Measurements from ENCODE around the gene GABRD. TPM values are rescaled to one million over a fixed set of nuclear protein-coding genes. Genes with fewer than 3 reads are reported as not detected.

Gene GABRD
- total and polyA plus RNA-seq, 7 donors: 0.05 to 0.66 (median 0.35) TPM; not detected in 3

DNA sequence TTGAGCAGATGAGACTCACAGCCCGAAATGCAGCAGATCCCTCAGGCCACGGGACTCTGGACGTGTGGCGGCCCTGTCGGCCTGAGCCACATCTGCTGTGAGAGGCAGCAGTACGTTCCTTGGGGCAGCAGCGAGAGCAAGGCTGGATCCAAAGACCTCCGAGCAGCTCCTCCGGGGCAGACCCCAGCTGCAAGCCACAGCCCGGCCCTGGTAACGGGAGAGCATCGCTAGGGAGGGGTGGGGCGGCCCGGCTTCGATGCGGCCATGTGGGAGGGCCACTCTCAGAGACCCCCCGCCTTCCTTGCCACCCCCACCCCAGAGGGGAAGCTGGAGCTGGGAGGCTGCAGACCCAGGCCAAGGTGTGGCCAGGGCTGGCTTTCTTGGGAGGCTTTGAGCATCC is 48.8 kb downstream of the GABRD start:
- Histone ChIP-seq H3K27ac (no peak overlapping the region), H3K27me3 (ENCODE audit: insufficient read depth in 3 of 3, low read length in 2 of 3) (peaks cover 0 to 41% (median 17%) of the 10 kb centered on the region in 3 donors), H3K4me1 (no peaks in the 10 kb centered on the region), H3K9me3 (peaks cover 5% of the 10 kb centered on the region), H3K4me3 (no peak overlapping the region), H3K36me3 (ENCODE audit: insufficient read depth in 1 of 2, low read depth in 1 of 2) (no peaks in the 10 kb centered on the region)
- intact Hi-C loops (cut with DNase I): no loop called here
- TF ChIP-seq, protein P1, sequence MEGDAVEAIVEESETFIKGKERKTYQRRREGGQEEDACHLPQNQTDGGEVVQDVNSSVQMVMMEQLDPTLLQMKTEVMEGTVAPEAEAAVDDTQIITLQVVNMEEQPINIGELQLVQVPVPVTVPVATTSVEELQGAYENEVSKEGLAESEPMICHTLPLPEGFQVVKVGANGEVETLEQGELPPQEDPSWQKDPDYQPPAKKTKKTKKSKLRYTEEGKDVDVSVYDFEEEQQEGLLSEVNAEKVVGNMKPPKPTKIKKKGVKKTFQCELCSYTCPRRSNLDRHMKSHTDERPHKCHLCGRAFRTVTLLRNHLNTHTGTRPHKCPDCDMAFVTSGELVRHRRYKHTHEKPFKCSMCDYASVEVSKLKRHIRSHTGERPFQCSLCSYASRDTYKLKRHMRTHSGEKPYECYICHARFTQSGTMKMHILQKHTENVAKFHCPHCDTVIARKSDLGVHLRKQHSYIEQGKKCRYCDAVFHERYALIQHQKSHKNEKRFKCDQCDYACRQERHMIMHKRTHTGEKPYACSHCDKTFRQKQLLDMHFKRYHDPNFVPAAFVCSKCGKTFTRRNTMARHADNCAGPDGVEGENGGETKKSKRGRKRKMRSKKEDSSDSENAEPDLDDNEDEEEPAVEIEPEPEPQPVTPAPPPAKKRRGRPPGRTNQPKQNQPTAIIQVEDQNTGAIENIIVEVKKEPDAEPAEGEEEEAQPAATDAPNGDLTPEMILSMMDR (IDR thresholded peaks at IDR 0.05): no peak
- no peak for ATAC-seq
- DNase-seq: no peak
- 51 to 67% (median 59%) methylated on average over 14 to 17 of the region's 17 CpGs for WGBS, 3 donors

DNA sequence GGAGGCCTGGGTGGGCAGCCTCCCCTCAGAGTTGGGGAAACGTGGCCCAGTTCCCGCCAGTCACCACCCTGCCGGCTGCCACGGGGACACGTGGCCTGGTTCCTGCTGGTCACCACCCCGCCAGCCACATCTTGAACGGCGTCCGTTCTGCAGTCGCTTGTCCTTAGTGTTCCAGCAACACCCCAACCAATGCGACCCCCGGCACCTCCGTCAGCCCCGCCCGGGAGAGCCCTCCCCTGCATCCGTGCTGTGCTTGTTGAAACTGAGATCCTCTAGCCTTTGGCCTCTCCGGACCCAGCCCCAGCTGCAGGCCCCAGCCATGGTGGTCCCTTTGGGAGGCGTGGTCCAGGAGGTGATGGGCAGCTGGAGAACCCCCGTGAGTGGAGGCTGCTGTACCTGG is 49.8 kb downstream of the GABRD start:
- ATAC-seq (no peak), DNase-seq (no peak)
- H3K4me1 ChIP-seq: no peaks in the 10 kb centered on the region
- TF ChIP-seq, protein P1 (IDR thresholded peaks at IDR 0.05): no peak
- intact Hi-C loops (cut with DNase I): no loop called here
- H3K36me3 ChIP-seq (ENCODE audit: insufficient read depth in 1 of 2, low read depth in 1 of 2): no peaks in the 10 kb centered on the region
- H3K27ac ChIP-seq: no peak overlapping the region
- peaks cover 0 to 50% (median 21%) of the 10 kb centered on the region in 3 donors for H3K27me3 ChIP-seq (ENCODE audit: insufficient read depth in 3 of 3, low read length in 2 of 3)
- no peak overlapping the region for H3K4me3 ChIP-seq
- H3K9me3 ChIP-seq: peaks cover 5% of the 10 kb centered on the region
- WGBS, 3 donors: 86 to 91% (median 90%) methylated on average over 19 of the region's 19 CpGs

DNA sequence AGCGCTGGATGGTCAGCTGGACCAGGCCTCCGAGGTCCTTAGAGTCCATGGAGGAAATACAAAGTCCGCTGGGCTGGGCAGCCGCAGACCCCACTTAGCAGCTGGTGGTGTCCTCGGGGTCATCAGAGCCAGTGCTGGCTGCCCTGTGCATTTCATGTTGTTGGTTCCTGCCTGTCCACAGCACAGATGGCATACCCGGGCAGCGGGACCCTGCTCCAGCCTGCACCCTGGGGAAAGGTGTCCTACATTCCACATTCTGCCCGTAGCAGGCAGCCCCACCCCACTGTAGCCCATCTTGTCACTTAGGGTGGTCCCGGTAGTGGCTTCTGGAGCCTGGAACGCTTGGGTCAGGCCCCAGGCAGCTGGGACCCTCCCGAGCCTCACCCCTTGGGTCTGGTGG is 50.9 kb downstream of the GABRD start:
- H3K27me3 ChIP-seq (ENCODE audit: insufficient read depth in 3 of 3, low read length in 2 of 3): peaks cover 0 to 61% (median 21%) of the 10 kb centered on the region in 3 donors
- H3K36me3 ChIP-seq (ENCODE audit: insufficient read depth in 1 of 2, low read depth in 1 of 2): no peaks in the 10 kb centered on the region
- TF ChIP-seq, protein P1 (IDR thresholded peaks at IDR 0.05): no peak
- 79 to 81% (median 80%) methylated on average over 11 of the region's 11 CpGs for WGBS, 3 donors
- no peak overlapping the region for H3K4me3 ChIP-seq
- H3K4me1 ChIP-seq: no peaks in the 10 kb centered on the region
- DNase-seq: no peak
- no peak overlapping the region for H3K27ac ChIP-seq
- intact Hi-C loops (cut with DNase I): no loop called here
- no peak for ATAC-seq
- no peaks in the 10 kb centered on the region for H3K9me3 ChIP-seq

DNA sequence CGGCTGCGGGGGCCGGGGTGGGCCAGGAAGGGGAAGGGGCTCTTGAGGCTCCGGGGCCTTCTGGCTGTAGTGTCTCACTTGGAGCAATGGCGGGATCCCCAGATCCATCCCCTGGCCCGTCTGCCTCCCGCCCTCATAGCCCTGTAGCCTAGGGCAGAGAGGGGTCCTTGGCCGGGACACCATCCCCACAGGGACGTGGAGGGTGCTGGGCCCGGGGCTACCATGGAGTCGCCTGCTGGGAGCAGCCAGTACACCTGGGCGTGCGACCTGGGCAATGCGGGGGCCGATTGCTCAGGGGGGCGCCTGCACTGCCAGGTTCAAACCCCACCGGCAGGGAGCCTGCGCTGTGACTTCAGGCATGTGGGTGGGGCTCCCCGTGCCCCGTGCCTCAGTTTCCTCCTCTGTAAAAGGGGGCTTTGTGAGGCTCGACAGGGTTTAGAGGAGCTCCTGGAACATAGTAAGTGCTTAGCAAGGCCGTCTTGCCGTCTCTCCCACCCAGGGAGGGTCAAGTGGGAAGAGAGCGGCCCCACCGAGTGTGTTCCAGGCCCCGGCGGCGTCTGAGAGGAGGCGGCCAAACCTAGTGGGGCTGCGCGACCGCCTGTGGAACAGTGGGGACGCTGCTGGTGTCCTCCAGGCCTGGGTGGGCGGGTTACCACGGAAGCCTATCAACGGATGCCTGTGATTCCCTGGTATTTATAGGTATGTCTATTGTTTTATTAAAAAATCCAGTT is 51.8 kb downstream of the GABRD start:
- intact Hi-C loops (cut with DNase I): no loop called here
- H3K4me3 ChIP-seq: no peak overlapping the region
- TF ChIP-seq, protein P1 (IDR thresholded peaks at IDR 0.05): no peak
- DNase-seq: no peak
- H3K36me3 ChIP-seq (ENCODE audit: insufficient read depth in 1 of 2, low read depth in 1 of 2): no peaks in the 10 kb centered on the region
- no peak for ATAC-seq
- H3K4me1 ChIP-seq: no peaks in the 10 kb centered on the region
- H3K27ac ChIP-seq: no peak overlapping the region
- H3K9me3 ChIP-seq: no peaks in the 10 kb centered on the region
- 74 to 82% (median 81%) methylated on average over 31 to 36 of the region's 36 CpGs for WGBS, 3 donors
- H3K27me3 ChIP-seq (ENCODE audit: insufficient read depth in 3 of 3, low read length in 2 of 3): peaks cover 0 to 67% (median 21%) of the 10 kb centered on the region in 3 donors
